ENCODE measurements around the gene CDH23. TPM values are rescaled to one million over a fixed set of nuclear protein-coding genes. Genes with fewer than 3 reads are reported as not detected.

The CDH23 gene
- total RNA-seq, 1 experiment from 2014 or later: 7.8 TPM

DNA sequence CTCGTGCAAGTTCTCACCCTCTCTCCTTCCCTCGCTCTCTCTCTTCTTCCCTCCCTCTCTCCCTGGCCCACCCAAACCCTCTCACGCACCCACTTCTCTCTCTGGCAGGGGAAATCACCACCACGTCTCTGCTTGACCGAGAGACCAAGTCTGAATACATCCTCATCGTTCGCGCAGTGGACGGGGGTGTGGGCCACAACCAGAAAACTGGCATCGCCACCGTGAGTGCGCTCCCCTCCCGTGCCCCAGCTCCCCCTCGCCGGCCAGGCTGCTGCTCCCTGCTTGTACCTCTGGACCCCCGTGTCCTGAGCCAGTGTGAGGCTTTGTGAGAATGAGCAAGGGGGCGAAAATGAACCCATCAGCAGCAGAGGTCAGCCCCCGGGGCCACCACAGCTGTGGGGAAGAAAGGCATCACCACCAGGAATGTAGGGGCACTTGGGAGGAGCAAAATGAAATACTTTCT is 297.4 kb downstream of the CDH23 start:
- Histone ChIP-seq H3K4me3 (no peak overlapping the region), H3K9me2 (ENCODE audit: insufficient read depth) (no peaks in the 10 kb centered on the region), H3K27me3 (ENCODE audit: insufficient read depth, low read depth) (no peaks in the 10 kb centered on the region), H3K79me2 (ENCODE audit: low read depth) (no peaks in the 10 kb centered on the region), H4K20me1 (ENCODE audit: insufficient read depth) (no peaks in the 10 kb centered on the region), H3K9me3 (ENCODE audit: insufficient read depth, low read depth) (no peaks in the 10 kb centered on the region), H3K4me1 (replicated peaks; ENCODE audit: insufficient read depth) (peaks cover 27% of the 10 kb centered on the region), H3K36me3 (ENCODE audit: low read depth) (no peaks in the 10 kb centered on the region), H2AFZ (no peak overlapping the region), H3F3A (ENCODE audit: insufficient read depth, low read depth) (peaks cover 2% of the 10 kb centered on the region; the same call in 1 of the 2 replicates), H3K4me2 (no peak overlapping the region), H3K27ac (no peak overlapping the region)
- TF ChIP-seq, protein P1, sequence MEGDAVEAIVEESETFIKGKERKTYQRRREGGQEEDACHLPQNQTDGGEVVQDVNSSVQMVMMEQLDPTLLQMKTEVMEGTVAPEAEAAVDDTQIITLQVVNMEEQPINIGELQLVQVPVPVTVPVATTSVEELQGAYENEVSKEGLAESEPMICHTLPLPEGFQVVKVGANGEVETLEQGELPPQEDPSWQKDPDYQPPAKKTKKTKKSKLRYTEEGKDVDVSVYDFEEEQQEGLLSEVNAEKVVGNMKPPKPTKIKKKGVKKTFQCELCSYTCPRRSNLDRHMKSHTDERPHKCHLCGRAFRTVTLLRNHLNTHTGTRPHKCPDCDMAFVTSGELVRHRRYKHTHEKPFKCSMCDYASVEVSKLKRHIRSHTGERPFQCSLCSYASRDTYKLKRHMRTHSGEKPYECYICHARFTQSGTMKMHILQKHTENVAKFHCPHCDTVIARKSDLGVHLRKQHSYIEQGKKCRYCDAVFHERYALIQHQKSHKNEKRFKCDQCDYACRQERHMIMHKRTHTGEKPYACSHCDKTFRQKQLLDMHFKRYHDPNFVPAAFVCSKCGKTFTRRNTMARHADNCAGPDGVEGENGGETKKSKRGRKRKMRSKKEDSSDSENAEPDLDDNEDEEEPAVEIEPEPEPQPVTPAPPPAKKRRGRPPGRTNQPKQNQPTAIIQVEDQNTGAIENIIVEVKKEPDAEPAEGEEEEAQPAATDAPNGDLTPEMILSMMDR (conservative IDR thresholded peaks at IDR 0.05): no peak
- no peak for TF ChIP-seq EZH2 (IDR thresholded peaks at IDR 0.05; ENCODE audit: low read depth)
- CTCF ChIA-PET: interaction anchor here (0.8 to 1.1 kb wide), 2 partner anchors 13 to 86 kb away, joined by 3 to 4 read pairs; no protein-coding TSS in a partner anchor
- no peak for DNase-seq
- intact Hi-C loops (cut with micrococcal nuclease; ENCODE audit: unreplicated experiment): loop anchor here (5.0 kb wide), 1 partner anchor 72 kb away; no protein-coding TSS in a partner anchor
- POLR2A ChIA-PET (ENCODE audit: unreplicated experiment): interaction anchor here (0.7 kb wide), 1 partner anchor 15 kb away, joined by 4 read pairs; no protein-coding TSS in a partner anchor
- BruUV-seq (replicated peaks): no TSS peak

DNA sequence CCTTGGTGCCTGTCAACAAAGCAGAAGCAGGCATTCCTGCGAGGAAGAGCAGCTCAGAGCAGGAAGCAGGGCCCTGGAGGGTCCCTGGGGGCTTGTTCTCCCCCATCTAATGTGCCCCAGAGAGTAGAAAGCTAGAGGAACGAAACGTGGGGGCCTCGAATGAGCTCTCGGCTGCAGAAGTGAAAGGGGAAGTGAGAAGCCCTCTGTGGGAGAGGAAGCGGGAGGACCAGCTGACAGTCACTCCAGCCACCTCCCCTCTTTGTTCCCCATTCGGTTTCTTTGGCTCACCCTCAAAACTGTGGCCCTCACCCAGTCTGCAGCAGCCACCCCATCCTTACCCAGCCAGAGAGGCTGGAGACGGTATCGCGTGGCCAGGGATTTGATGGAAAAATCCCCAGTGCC is 297.8 kb downstream of the CDH23 start:
- H3K4me2 ChIP-seq: no peak overlapping the region
- no peak overlapping the region for H3K27ac ChIP-seq
- no peaks in the 10 kb centered on the region for H4K20me1 ChIP-seq (ENCODE audit: insufficient read depth)
- H3K36me3 ChIP-seq (ENCODE audit: low read depth): no peaks in the 10 kb centered on the region
- peaks cover 6% of the 10 kb centered on the region; the same call in 1 of the 2 replicates for H3F3A ChIP-seq (ENCODE audit: insufficient read depth, low read depth)
- no peak for DNase-seq
- intact Hi-C loops (cut with micrococcal nuclease; ENCODE audit: unreplicated experiment): loop anchor here (5.0 kb wide), 1 partner anchor 72 kb away; no protein-coding TSS in a partner anchor
- no TSS peak for BruUV-seq (replicated peaks)
- no peaks in the 10 kb centered on the region for H3K27me3 ChIP-seq (ENCODE audit: insufficient read depth, low read depth)
- no peaks in the 10 kb centered on the region for H3K9me3 ChIP-seq (ENCODE audit: insufficient read depth, low read depth)
- H3K4me3 ChIP-seq: no peak overlapping the region
- no peak for TF ChIP-seq EZH2 (IDR thresholded peaks at IDR 0.05; ENCODE audit: low read depth)
- TF ChIP-seq, protein P1 (conservative IDR thresholded peaks at IDR 0.05): no peak
- CTCF ChIA-PET: interaction anchor here (0.6 to 1.1 kb wide), 2 partner anchors 87 to 144 kb away, joined by 3 read pairs; no protein-coding TSS in a partner anchor
- H3K9me2 ChIP-seq (ENCODE audit: insufficient read depth): no peaks in the 10 kb centered on the region
- no peaks in the 10 kb centered on the region for H3K79me2 ChIP-seq (ENCODE audit: low read depth)
- H3K4me1 ChIP-seq (replicated peaks; ENCODE audit: insufficient read depth): peaks cover 27% of the 10 kb centered on the region
- H2AFZ ChIP-seq: no peak overlapping the region
- POLR2A ChIA-PET (ENCODE audit: unreplicated experiment): interaction anchor here (0.7 kb wide), 1 partner anchor 15 kb away, joined by 4 read pairs; no protein-coding TSS in a partner anchor

DNA sequence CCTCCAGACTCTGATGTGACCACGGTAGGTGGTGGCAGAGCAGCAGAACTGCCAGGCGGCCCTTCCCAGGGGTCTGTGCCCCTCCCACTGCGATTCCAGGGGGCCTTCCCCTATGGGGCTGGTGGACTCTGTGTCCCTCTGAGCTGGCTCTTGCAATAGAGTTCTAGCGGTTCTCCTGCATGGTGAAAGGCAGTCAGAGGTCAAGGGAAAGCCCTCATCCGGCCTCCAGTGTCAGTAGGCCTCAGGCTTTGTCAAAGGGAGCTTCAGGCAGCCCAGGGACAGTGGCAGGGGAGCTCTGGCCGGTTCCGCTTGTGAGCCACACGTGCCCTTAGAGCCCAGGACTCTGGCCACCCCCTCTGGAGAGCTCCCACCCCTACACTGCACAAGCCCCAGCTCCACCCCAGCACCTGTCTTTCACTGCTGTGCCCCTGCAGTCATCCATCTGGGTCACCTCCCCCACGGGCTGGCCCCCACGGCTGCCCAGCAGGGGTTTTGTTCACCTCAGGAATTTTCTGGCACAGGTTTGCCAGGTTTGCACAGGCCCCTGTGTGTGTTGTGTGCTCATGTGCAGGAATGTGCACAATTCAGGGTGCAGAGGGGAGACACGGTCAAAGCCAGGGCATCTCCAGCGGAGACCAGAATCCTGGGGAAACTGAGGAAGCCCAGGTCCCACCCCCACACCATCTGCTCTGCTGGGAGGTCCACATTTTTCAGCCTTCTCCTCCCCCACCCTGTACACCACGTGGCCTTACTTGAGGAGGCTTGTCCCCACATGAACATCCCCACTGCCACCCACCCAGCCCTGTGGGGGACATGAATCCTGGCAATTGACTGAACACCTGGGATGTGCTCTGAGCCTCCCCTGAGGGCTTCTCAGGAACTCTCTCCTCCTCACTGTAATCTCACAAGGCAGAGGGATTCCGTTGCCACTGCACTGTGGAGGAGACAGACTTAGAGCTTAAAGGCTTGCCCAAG is 299.1 kb downstream of the CDH23 start:
- Histone ChIP-seq H3K79me2 (ENCODE audit: low read depth) (no peaks in the 10 kb centered on the region), H3K36me3 (ENCODE audit: low read depth) (no peaks in the 10 kb centered on the region), H3K9me2 (ENCODE audit: insufficient read depth) (no peaks in the 10 kb centered on the region), H3K4me1 (replicated peaks; ENCODE audit: insufficient read depth) (peaks cover 27% of the 10 kb centered on the region), H4K20me1 (ENCODE audit: insufficient read depth) (no peaks in the 10 kb centered on the region), H3K27ac (no peak overlapping the region), H3K4me2 (no peak overlapping the region), H2AFZ (no peak overlapping the region), H3K4me3 (no peak overlapping the region), H3F3A (ENCODE audit: insufficient read depth, low read depth) (peaks cover 6% of the 10 kb centered on the region; the same call in 1 of the 2 replicates), H3K27me3 (ENCODE audit: insufficient read depth, low read depth) (no peaks in the 10 kb centered on the region), H3K9me3 (ENCODE audit: insufficient read depth, low read depth) (no peaks in the 10 kb centered on the region)
- POLR2A ChIA-PET (ENCODE audit: unreplicated experiment): no interaction called here
- DNase-seq: no peak
- no TSS peak for BruUV-seq (replicated peaks)
- CTCF ChIA-PET: interaction anchor here (0.5 to 1.6 kb wide), 9 partner anchors 13 to 376 kb away, joined by 3 to 10 read pairs (median 3); partner anchors contain the start of gene SLC29A3
- TF ChIP-seq, protein P1 (conservative IDR thresholded peaks at IDR 0.05): no peak
- no peak for TF ChIP-seq EZH2 (IDR thresholded peaks at IDR 0.05; ENCODE audit: low read depth)
- intact Hi-C loops (cut with micrococcal nuclease; ENCODE audit: unreplicated experiment): loop anchor here (1.0 kb wide), 2 partner anchors 376 to 381 kb away; partner anchors contain the start of gene SLC29A3
